Astrocyte (in vitro differentiated cells and primary cell): ENCODE results near the gene C2CD4B. TPM values are rescaled to one million over a fixed set of nuclear protein-coding genes. Genes with fewer than 3 reads are reported as not detected.

Source experiments
- DNase-seq: peaks from one replicate; pipeline ENCODE4 v3.0.0-alpha.2; 2010; ENCODE audit warnings: low read depth
- FAIRE-seq: peaks from 2 replicates; lab custom pipeline; 2011; peaks lifted over from hg19 to GRCh38; lab: Jason Lieb, UNC
- H2AFZ ChIP-seq: 2 replicates; pipeline ENCODE4 v1.6.0; 2012; ENCODE audit warnings: low read depth, low read length, inconsistent platforms
- H3K27ac ChIP-seq: 2 replicates; pipeline ENCODE4 v1.5.1; 2011; ENCODE audit warnings: low read depth, low read length, inconsistent platforms
- H3K27me3 ChIP-seq: 2 replicates; pipeline ENCODE4 v1.6.0; 2011; ENCODE audit warnings: low read length, inconsistent platforms; ENCODE audit not compliant: insufficient read depth
- H3K36me3 ChIP-seq: 2 replicates; pipeline ENCODE4 v1.5.1; 2011; ENCODE audit warnings: low read length, inconsistent platforms; ENCODE audit not compliant: insufficient read depth
- H3K4me1 ChIP-seq: 2 replicates; pipeline ENCODE4 v1.5.1; 2011; ENCODE audit warnings: low read length, inconsistent platforms; ENCODE audit not compliant: insufficient read depth
- H3K4me2 ChIP-seq: 2 replicates; pipeline ENCODE4 v1.6.0; 2012; ENCODE audit warnings: low read length, inconsistent platforms
- H3K4me3 ChIP-seq: 2 replicates; pipeline ENCODE4 v1.5.1; 2011; ENCODE audit warnings: low read depth, mild to moderate bottlenecking, low read length, inconsistent platforms; ENCODE audit not compliant: insufficient read depth
- H3K79me2 ChIP-seq: 2 replicates; pipeline ENCODE4 v1.6.0; 2012; ENCODE audit warnings: mild to moderate bottlenecking, low read length, inconsistent platforms; ENCODE audit not compliant: insufficient read depth
- H3K9ac ChIP-seq: 2 replicates; pipeline ENCODE4 v1.6.0; 2012; ENCODE audit warnings: mild to moderate bottlenecking, low read length, inconsistent platforms
- H3K9me3 ChIP-seq: 2 replicates; pipeline ENCODE4 v1.5.1; 2012; ENCODE audit warnings: low read depth, mild to moderate bottlenecking, low read length, inconsistent platforms; ENCODE audit not compliant: insufficient read depth
- H4K20me1 ChIP-seq: 2 replicates; pipeline ENCODE4 v1.6.0; 2012; ENCODE audit warnings: low read length, inconsistent platforms; ENCODE audit not compliant: insufficient read depth
- H3K27ac Mint-ChIP-seq: one replicate; pipeline ENCODE4 v1.8.0; 2021; ENCODE audit warnings: mild to moderate bottlenecking, mixed read lengths; ENCODE audit not compliant: unreplicated experiment
- H3K27me3 Mint-ChIP-seq: one replicate; pipeline ENCODE4 v1.8.0; 2021; ENCODE audit warnings: low read depth, mixed read lengths; ENCODE audit not compliant: unreplicated experiment
- H3K36me3 Mint-ChIP-seq: one replicate; pipeline ENCODE4 v1.8.0; 2021; ENCODE audit warnings: low read depth, mixed read lengths; ENCODE audit not compliant: unreplicated experiment
- H3K4me1 Mint-ChIP-seq: one replicate; pipeline ENCODE4 v1.8.0; 2021; ENCODE audit warnings: low read depth, mixed read lengths; ENCODE audit not compliant: unreplicated experiment
- H3K4me3 Mint-ChIP-seq: one replicate; pipeline ENCODE4 v1.8.0; 2021; ENCODE audit warnings: mild to moderate bottlenecking, moderate library complexity, mixed read lengths; ENCODE audit not compliant: unreplicated experiment
- H3K9me3 Mint-ChIP-seq: one replicate; pipeline ENCODE4 v1.8.0; 2021; ENCODE audit warnings: mild to moderate bottlenecking, mixed read lengths; ENCODE audit not compliant: unreplicated experiment
- EZH2 ChIP-seq: IDR thresholded peaks from 2 replicates; pipeline ENCODE4 v1.6.1; 2012; ENCODE audit warnings: mild to moderate bottlenecking, low read length, inconsistent platforms; ENCODE audit not compliant: insufficient read depth
- total RNA-seq: library from RNA; stranded (reverse); gene quantifications from 2 replicates; pipeline ENCODE4 v1.2.1, GENCODE V29; 2021
- TF ChIP-seq, protein P1 (sequence below): IDR thresholded peaks from 2 replicates; pipeline ENCODE4 v1.5.1; 2011; ENCODE audit warnings: low read depth, mild to moderate bottlenecking, inconsistent platforms, low read length, moderate library complexity; ENCODE audit not compliant: insufficient read depth

The C2CD4B gene
- total RNA-seq, 1 donor from 2014 or later = not detected

DNA sequence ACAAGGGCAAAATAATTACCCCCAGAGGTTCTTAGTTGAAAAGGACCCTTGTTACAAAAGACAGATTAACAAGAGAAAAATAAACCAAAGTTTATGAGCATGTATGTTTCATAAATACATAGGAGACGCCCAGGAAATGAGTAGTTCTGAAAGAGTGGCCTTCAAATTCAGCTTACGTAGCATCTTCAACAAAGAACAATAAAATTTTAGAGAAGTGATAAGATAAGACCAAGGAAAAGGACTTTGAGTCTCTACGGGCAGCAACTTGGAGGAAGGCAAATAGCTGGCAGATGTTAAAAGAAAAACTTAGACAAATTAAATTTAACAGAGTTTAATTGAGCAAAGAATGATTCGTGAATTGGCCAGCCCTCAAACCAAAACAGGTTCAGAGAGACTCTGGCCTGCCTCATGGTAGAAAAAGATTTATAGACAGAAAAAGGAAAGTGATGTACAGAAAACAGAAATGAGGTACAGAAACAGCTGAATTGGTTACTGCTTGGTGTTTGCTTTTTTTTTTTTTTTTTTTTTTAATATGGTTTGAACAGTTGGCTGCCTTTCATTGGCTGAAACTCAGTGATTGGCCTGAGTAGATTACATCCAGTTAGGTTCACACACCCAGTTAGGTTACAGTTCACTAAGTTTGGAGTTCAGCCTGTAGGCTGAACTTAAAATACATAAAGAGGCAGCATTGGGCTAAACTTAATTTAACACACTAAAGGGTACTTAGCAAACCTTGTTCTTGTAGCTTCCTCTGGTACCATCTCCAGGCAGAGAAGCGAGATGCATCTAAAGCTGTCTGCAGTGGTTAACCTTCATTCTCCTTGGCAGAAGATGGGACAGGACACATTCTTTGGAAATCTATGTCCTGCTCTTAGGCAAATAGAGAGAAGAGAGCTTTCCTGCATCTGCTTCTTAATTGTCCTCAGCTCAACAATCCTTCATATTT lies 23.2 kb downstream of the C2CD4B start:
- no peak for FAIRE-seq
- H3K4me1 Mint-ChIP-seq = peaks cover 6% of the 10 kb centered on the region
- no peak overlapping the region for H3K27ac Mint-ChIP-seq
- Histone ChIP-seq H3K4me1 (peaks cover 3% of the 10 kb centered on the region), H3K36me3 (no peaks in the 10 kb centered on the region), H3K4me3 (no peak overlapping the region), H2AFZ (no peak overlapping the region), H3K27me3 (no peaks in the 10 kb centered on the region), H3K79me2 (no peaks in the 10 kb centered on the region), H3K4me2 (no peak overlapping the region), H3K27ac (no peak overlapping the region), H4K20me1 (no peaks in the 10 kb centered on the region), H3K9me3 (no peaks in the 10 kb centered on the region), H3K9ac (no peak overlapping the region)
- peak; percentile 22 for DNase-seq
- H3K27me3 Mint-ChIP-seq = peaks cover 2% of the 10 kb centered on the region
- no peaks in the 10 kb centered on the region for H3K9me3 Mint-ChIP-seq
- TF ChIP-seq, protein P1, sequence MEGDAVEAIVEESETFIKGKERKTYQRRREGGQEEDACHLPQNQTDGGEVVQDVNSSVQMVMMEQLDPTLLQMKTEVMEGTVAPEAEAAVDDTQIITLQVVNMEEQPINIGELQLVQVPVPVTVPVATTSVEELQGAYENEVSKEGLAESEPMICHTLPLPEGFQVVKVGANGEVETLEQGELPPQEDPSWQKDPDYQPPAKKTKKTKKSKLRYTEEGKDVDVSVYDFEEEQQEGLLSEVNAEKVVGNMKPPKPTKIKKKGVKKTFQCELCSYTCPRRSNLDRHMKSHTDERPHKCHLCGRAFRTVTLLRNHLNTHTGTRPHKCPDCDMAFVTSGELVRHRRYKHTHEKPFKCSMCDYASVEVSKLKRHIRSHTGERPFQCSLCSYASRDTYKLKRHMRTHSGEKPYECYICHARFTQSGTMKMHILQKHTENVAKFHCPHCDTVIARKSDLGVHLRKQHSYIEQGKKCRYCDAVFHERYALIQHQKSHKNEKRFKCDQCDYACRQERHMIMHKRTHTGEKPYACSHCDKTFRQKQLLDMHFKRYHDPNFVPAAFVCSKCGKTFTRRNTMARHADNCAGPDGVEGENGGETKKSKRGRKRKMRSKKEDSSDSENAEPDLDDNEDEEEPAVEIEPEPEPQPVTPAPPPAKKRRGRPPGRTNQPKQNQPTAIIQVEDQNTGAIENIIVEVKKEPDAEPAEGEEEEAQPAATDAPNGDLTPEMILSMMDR = no peak
- no peak for TF ChIP-seq EZH2
- H3K4me3 Mint-ChIP-seq = no peak overlapping the region
- no peaks in the 10 kb centered on the region for H3K36me3 Mint-ChIP-seq

DNA sequence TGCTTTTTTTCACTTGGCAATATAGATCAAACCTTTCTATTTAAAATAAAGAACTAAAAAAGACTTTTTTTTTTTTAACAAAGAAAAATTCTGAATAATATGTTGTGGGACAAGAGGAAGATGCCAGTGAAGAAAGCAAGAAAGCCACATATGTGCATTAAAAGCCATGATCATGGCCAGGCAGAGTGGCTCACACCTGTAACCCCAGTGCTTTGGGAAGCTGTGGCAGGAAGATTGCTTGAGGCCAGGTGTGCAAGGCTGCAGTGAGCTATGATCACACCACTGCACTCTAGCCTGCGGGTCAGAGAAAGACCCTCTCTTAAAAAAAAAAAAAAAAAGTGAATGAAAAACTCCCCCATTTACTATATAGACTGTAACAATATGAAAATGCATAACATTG lies 23.9 kb downstream of the C2CD4B start:
- Histone ChIP-seq H3K9me3 (no peaks in the 10 kb centered on the region), H3K27me3 (no peaks in the 10 kb centered on the region), H4K20me1 (no peaks in the 10 kb centered on the region), H3K4me1 (peaks cover 3% of the 10 kb centered on the region), H3K27ac (no peak overlapping the region), H3K9ac (no peak overlapping the region), H2AFZ (no peak overlapping the region), H3K79me2 (no peaks in the 10 kb centered on the region), H3K36me3 (no peaks in the 10 kb centered on the region), H3K4me3 (no peak overlapping the region), H3K4me2 (no peak overlapping the region)
- FAIRE-seq (no peak), DNase-seq (no peak)
- Mint-ChIP-seq H3K27ac (no peak overlapping the region), H3K4me3 (no peak overlapping the region), H3K9me3 (no peaks in the 10 kb centered on the region), H3K4me1 (peaks cover 6% of the 10 kb centered on the region), H3K27me3 (peaks cover 2% of the 10 kb centered on the region), H3K36me3 (no peaks in the 10 kb centered on the region)
- no peak for TF ChIP-seq EZH2
- TF ChIP-seq, protein P1 = no peak

- Histone ChIP-seq H3K27ac (peak overlapping the region; percentile 54), H3K4me3 (no peak overlapping the region), H4K20me1 (no peaks in the 10 kb centered on the region), H3K9ac (peak overlapping the region; percentile 2), H3K4me1 (peaks cover 14% of the 10 kb centered on the region), H3K79me2 (no peaks in the 10 kb centered on the region), H2AFZ (no peak overlapping the region), H3K9me3 (no peaks in the 10 kb centered on the region), H3K27me3 (no peaks in the 10 kb centered on the region), H3K36me3 (no peaks in the 10 kb centered on the region), H3K4me2 (peak overlapping the region; percentile 14)
- TF ChIP-seq, protein P1 = no peak
- no peak for TF ChIP-seq EZH2
- DNase-seq (peak; percentile 90), FAIRE-seq (peak; percentile 29)
- Mint-ChIP-seq H3K36me3 (no peaks in the 10 kb centered on the region), H3K4me1 (peaks cover 11% of the 10 kb centered on the region), H3K27ac (no peak overlapping the region), H3K27me3 (peaks cover 2% of the 10 kb centered on the region), H3K9me3 (peaks cover 7% of the 10 kb centered on the region), H3K4me3 (no peak overlapping the region)
Observed at GRCh38 chr15:62138124-62138523, 27.0 kb downstream of the C2CD4B start.
